AG04449 (cell line): Measurements from ENCODE around the gene ZNRF1.

ENCODE experiments used
- CTCF ChIA-PET: fragments of 350-600 bp; formaldehyde crosslinking; extraction: SDS; loops from one replicate; lab custom pipeline; 2021; ENCODE audit warnings: antibody characterized with exemption; lab: Yijun Ruan, JAX
- POLR2A ChIA-PET: fragments of 400-600, 350-600 bp; formaldehyde crosslinking; extraction: SDS; loops from one replicate; lab custom pipeline; 2020; ENCODE audit warnings: antibody characterized with exemption, inconsistent platforms; lab: Yijun Ruan, JAX
- DNase-seq: peaks from one replicate; pipeline ENCODE4 v3.0.0-alpha.2; 2010; ENCODE audit warnings: low read depth, low spot score
- H3K4me3 ChIP-seq: 2 replicates; pipeline ENCODE4 v1.5.1; 2011; ENCODE audit warnings: low read depth, mild to moderate bottlenecking, control low read depth, low read length
- CTCF ChIP-seq: IDR thresholded peaks from one replicate; pipeline ENCODE4 v1.5.1; 2011; ENCODE audit warnings: mild to moderate bottlenecking, moderate library complexity, low read length, control low read depth, inconsistent platforms; ENCODE audit not compliant: insufficient read depth; ENCODE audit errors: missing control alignments

The ZNRF1 gene

GRCh38 chr16:75039941-75040340 is 41.1 kb downstream of the ZNRF1 start:
- no peak for DNase-seq
- CTCF ChIA-PET: interaction anchor here (2.0 kb wide), 1 partner anchor 41 kb away, joined by 5 read pairs; the partner anchor contains the start of gene ZNRF1
- TF ChIP-seq CTCF: no peak
- POLR2A ChIA-PET: no interaction called here
- no peak overlapping the region for H3K4me3 ChIP-seq

- ChIA-PET POLR2A (no interaction called here), CTCF (interaction anchor here (1.6 to 2.9 kb wide), 2 partner anchors 36 to 69 kb away, joined by 3 to 10 read pairs; no protein-coding TSS in a partner anchor)
- no peak for DNase-seq
- H3K4me3 ChIP-seq: no peak overlapping the region
- no peak for TF ChIP-seq CTCF
These were observed 43.8 kb downstream of the ZNRF1 start for GRCh38 chr16:75042426-75043174.

- ChIA-PET CTCF (interaction anchor here (1.6 to 2.9 kb wide), 2 partner anchors 36 to 68 kb away, joined by 3 to 10 read pairs; no protein-coding TSS in a partner anchor), POLR2A (no interaction called here)
- TF ChIP-seq CTCF: no peak
- DNase-seq: no peak
- no peak overlapping the region for H3K4me3 ChIP-seq
These were observed 44.5 kb downstream of the ZNRF1 start for GRCh38 chr16:75043175-75043895.

GRCh38 chr16:75044800-75045361 is 46.1 kb downstream of the ZNRF1 start:
- ChIA-PET CTCF (interaction anchor here (2.9 kb wide), 1 partner anchor 66 kb away, joined by 10 read pairs; no protein-coding TSS in a partner anchor), POLR2A (interaction anchor here (0.5 kb wide), 1 partner anchor 9 kb away, joined by 3 read pairs; no protein-coding TSS in a partner anchor)
- DNase-seq: no peak
- no peak overlapping the region for H3K4me3 ChIP-seq
- TF ChIP-seq CTCF: no peak

- POLR2A ChIA-PET: no interaction called here
- CTCF ChIA-PET: interaction anchor here (0.8 kb wide), 1 partner anchor 15 kb away, joined by 3 read pairs; no protein-coding TSS in a partner anchor
- TF ChIP-seq CTCF: no peak
- no peak overlapping the region for H3K4me3 ChIP-seq
- DNase-seq: no peak
These were observed 46.6 kb downstream of the ZNRF1 start for GRCh38 chr16:75045424-75045823.
